IMR-90 (cell line): ENCODE measurements around the gene ZCWPW1. TPM values are rescaled to one million over a fixed set of nuclear protein-coding genes. Genes with fewer than 3 reads are reported as not detected.

Experiments used
- ATAC-seq: fragments of 200-7000 bp; cut with Tn5 transposase; 2 replicates; pipeline ENCODE4 v1.9.1; 2020; ENCODE audit warnings: low read depth, mild to moderate bottlenecking, moderate library complexity
- BruUV-seq: library from RNA; stranded (reverse); fragments of 400-500 nt; replicated peaks from 2 replicates; lab custom pipeline; 2021; lab: Mats Ljungman, UMichigan
- CTCF ChIA-PET: fragments of 300-600 bp; formaldehyde crosslinking; extraction: SDS; loops from one replicate; lab custom pipeline; 2021; ENCODE audit warnings: antibody characterized with exemption; lab: Yijun Ruan, JAX
- POLR2A ChIA-PET: fragments of 300-600 bp; sonication (Branson Sonifier 250); formaldehyde crosslinking; loops from one replicate; lab custom pipeline; 2022; ENCODE audit warnings: antibody characterized with exemption; ENCODE audit not compliant: unreplicated experiment; lab: Charles Lee
- DNase-seq: peaks from one replicate; pipeline ENCODE4 v3.0.0; 2013
- H2AFZ ChIP-seq: replicated peaks from 2 replicates; pipeline ENCODE3; 2013; ENCODE audit warnings: low read length, mild to moderate bottlenecking; ENCODE audit not compliant: poor library complexity
- H2AK5ac ChIP-seq: 2 replicates; pipeline ENCODE4 v1.6.1; 2013; ENCODE audit warnings: low read depth, low read length, inconsistent platforms
- H2AK9ac ChIP-seq: replicated peaks from 2 replicates; pipeline ENCODE3; 2013; ENCODE audit warnings: mild to moderate bottlenecking, low read depth, low read length, moderate library complexity; ENCODE audit not compliant: poor library complexity
- H2BK120ac ChIP-seq: 2 replicates; pipeline ENCODE4 v1.6.1; 2013; ENCODE audit warnings: low read depth, low read length, inconsistent platforms
- H2BK15ac ChIP-seq: 3 replicates; pipeline ENCODE4 v1.6.1; 2013; ENCODE audit warnings: low read depth, low read length, inconsistent platforms
- H2BK20ac ChIP-seq: 2 replicates; pipeline ENCODE4 v1.6.1; 2013; ENCODE audit warnings: low read depth, mild to moderate bottlenecking, inconsistent platforms, low read length, moderate library complexity
- H2BK5ac ChIP-seq: 2 replicates; pipeline ENCODE4 v1.6.1; 2013; ENCODE audit warnings: mild to moderate bottlenecking, low read depth, low read length, inconsistent platforms; ENCODE audit not compliant: poor library complexity, severe bottlenecking
- H3K14ac ChIP-seq: replicated peaks from 2 replicates; pipeline ENCODE4 v1.6.1; 2013; ENCODE audit warnings: low read depth, low read length, inconsistent platforms
- H3K18ac ChIP-seq: 2 replicates; pipeline ENCODE4 v1.6.1; 2013; ENCODE audit warnings: low read depth, low read length, control low read depth
- H3K23ac ChIP-seq: 2 replicates; pipeline ENCODE4 v1.6.1; 2013; ENCODE audit warnings: low read depth, low read length, inconsistent platforms
- H3K27ac ChIP-seq: 2 replicates; pipeline ENCODE4 v1.5.1; 2013; ENCODE audit warnings: mild to moderate bottlenecking, control low read depth, low read length; ENCODE audit not compliant: insufficient read depth
- H3K27me3 ChIP-seq: 2 replicates; pipeline ENCODE4 v1.6.1; 2013; ENCODE audit warnings: low read length; ENCODE audit not compliant: control insufficient read depth, insufficient read depth
- H3K36me3 ChIP-seq: 2 replicates; pipeline ENCODE4 v1.6.1; 2013; ENCODE audit warnings: low read length, mixed read lengths; ENCODE audit not compliant: control insufficient read depth, insufficient read depth
- H3K4ac ChIP-seq: 2 replicates; pipeline ENCODE4 v1.6.1; 2013; ENCODE audit warnings: low read depth, low read length, inconsistent platforms
- H3K4me1 ChIP-seq: 2 replicates; pipeline ENCODE4 v1.6.1; 2013; ENCODE audit warnings: low read length, mixed read lengths; ENCODE audit not compliant: control insufficient read depth, insufficient read depth
- H3K4me2 ChIP-seq: 2 replicates; pipeline ENCODE4 v1.6.1; 2013; ENCODE audit warnings: low read depth, mild to moderate bottlenecking, control low read depth, low read length, moderate library complexity
- H3K4me3 ChIP-seq: 2 replicates; pipeline ENCODE4 v1.5.1; 2013; ENCODE audit warnings: low read depth, mild to moderate bottlenecking, control low read depth, low read length, moderate library complexity; ENCODE audit not compliant: insufficient read depth
- H3K56ac ChIP-seq: 2 replicates; pipeline ENCODE4 v1.6.1; 2013; ENCODE audit warnings: low read length, inconsistent platforms; ENCODE audit not compliant: insufficient read depth; ENCODE audit errors: extremely low read depth
- H3K79me1 ChIP-seq, 2 experiments: 2 replicates each; pipeline ENCODE4 v1.6.1; 2013; ENCODE audit warnings: low read length in 2 of 2, inconsistent platforms in 1 of 2, low read depth in 1 of 2
- H3K9ac ChIP-seq: 2 replicates; pipeline ENCODE4 v1.6.1; 2013; ENCODE audit warnings: low read depth, low read length, control low read depth
- H3K9me1 ChIP-seq: 2 replicates; pipeline ENCODE4 v1.6.1; 2013; ENCODE audit warnings: low read length, inconsistent platforms; ENCODE audit not compliant: insufficient read depth
- H3K9me3 ChIP-seq: 2 replicates; pipeline ENCODE4 v1.6.1; 2013; ENCODE audit warnings: low read length; ENCODE audit not compliant: control insufficient read depth, insufficient read depth
- H4K20me1 ChIP-seq: 2 replicates; pipeline ENCODE4 v1.6.1; 2013; ENCODE audit warnings: low read length, inconsistent platforms; ENCODE audit not compliant: insufficient read depth
- H4K5ac ChIP-seq: 2 replicates; pipeline ENCODE4 v1.6.1; 2013; ENCODE audit warnings: mild to moderate bottlenecking, low read depth, low read length, control low read depth
- H4K8ac ChIP-seq, 2 experiments: 2 replicates each; pipeline ENCODE4 v1.6.1; 2013; ENCODE audit warnings: low read depth in 2 of 2, low read length in 2 of 2, control low read depth in 1 of 2, inconsistent platforms in 1 of 2
- H4K91ac ChIP-seq: 2 replicates; pipeline ENCODE4 v1.6.1; 2013; ENCODE audit warnings: low read depth, low read length, inconsistent platforms; ENCODE audit not compliant: insufficient read depth
- CEBPB ChIP-seq: IDR thresholded peaks from 2 replicates; pipeline ENCODE4 v1.6.1; 2012; ENCODE audit warnings: low read depth, low read length, improper control_type of control experiment
- CHD1 ChIP-seq: IDR thresholded peaks from 2 replicates; pipeline ENCODE4 v1.6.1; 2012; ENCODE audit warnings: low read depth, low read length, improper control_type of control experiment
- CTCF ChIP-seq: conservative IDR thresholded peaks from 2 replicates; pipeline ENCODE4 v1.5.1; 2012; ENCODE audit warnings: mild to moderate bottlenecking, low read depth, low read length, improper control_type of control experiment
- MAZ ChIP-seq: IDR thresholded peaks from 2 replicates; pipeline ENCODE4 v1.6.1; 2012; ENCODE audit warnings: low read depth, mild to moderate bottlenecking, low read length, improper control_type of control experiment, moderate library complexity, borderline replicate concordance
- SMC3 ChIP-seq: fragments of 150-350 bp; IDR thresholded peaks from 2 replicates; pipeline ENCODE4 v1.6.1; 2016; ENCODE audit warnings: low read depth, mild to moderate bottlenecking, antibody characterized with exemption, low read length, moderate library complexity
- WGBS, 2 experiments: methylation state at CpG; one replicate each; pipeline versions ENCODE4 v1.1.5 to v1.1.7; 2013; ENCODE audit warnings: missing lambda C conversion rate in 2 of 2; ENCODE audit not compliant: insufficient read length in 1 of 2; ENCODE audit errors: extremely low coverage in 2 of 2; 5-methylcytosine and 5-hydroxymethylcytosine counted together
- dilution Hi-C: fragments of 300-500 bp; cut with HindIII; formaldehyde crosslinking; loops from one replicate; pipeline ENCODE4 v1.14.3; 2018; ENCODE audit warnings: low sequenced_read_pairs; ENCODE audit not compliant: unreplicated experiment
- in situ Hi-C: fragments of 300-500 bp; cut with MboI; formaldehyde crosslinking; loops from 3 replicates; pipeline ENCODE4 v1.14.3; 2019; ENCODE audit warnings: low sequenced_read_pairs, inconsistent platforms, mixed read lengths
- intact Hi-C: fragments of 100-400 bp; cut with micrococcal nuclease; formaldehyde crosslinking; loops from 2 replicates; pipeline ENCODE4 v1.10.0; 2022
- polyA plus RNA-seq, 3 experiments: library from polyadenylated mRNA; depleted of rRNA; stranded (reverse); fragments of >200 nt; gene quantifications; 2 replicates each; pipeline ENCODE4 v1.2.3, GENCODE V29; 2012; ENCODE audit warnings: low replicate concordance in 1 of 3
- total RNA-seq: library from RNA; depleted of rRNA; stranded (reverse); fragments of >200 nt; gene quantifications from 2 replicates; pipeline ENCODE4 v1.2.3, GENCODE V29; 2012
- TF ChIP-seq, protein P1 (sequence below): fragments of 150-350 bp; IDR thresholded peaks from 2 replicates; pipeline ENCODE4 v1.6.1; 2017; ENCODE audit warnings: mild to moderate bottlenecking, antibody characterized with exemption, low read length, low read depth

The ZCWPW1 gene
- total and polyA plus RNA-seq, 2 of the 4 experiments (the other 2 are of a cell fraction), result 0.72 to 1.3 TPM

- Histone ChIP-seq H3K27ac (no peak overlapping the region), H3K79me1 (peaks cover 2 to 21% of the 10 kb centered on the region in 2 experiments; a peak in 1 of 4 replicates), H2AK5ac (peak overlapping the region; percentile 80; the same call in 1 of the 2 replicates), H3K4me2 (no peak overlapping the region), H3K4me3 (no peak overlapping the region), H2AK9ac (no peak overlapping the region), H4K20me1 (peaks cover 7% of the 10 kb centered on the region), H3K9ac (no peak overlapping the region), H3K18ac (no peak overlapping the region), H2AFZ (no peak overlapping the region), H3K4ac (0 out of 2 replicates have a peak overlapping the region, but pooled peaks have one; percentile 3), H4K8ac (peak overlapping the region in 1 of 2 experiments; percentile 57; a peak in 1 of 4 replicates), H3K36me3 (peaks cover 23% of the 10 kb centered on the region; the same call in 1 of the 2 replicates), H3K23ac (no peak overlapping the region), H2BK5ac (no peak overlapping the region), H3K4me1 (peaks cover 12% of the 10 kb centered on the region), H4K91ac (no peak overlapping the region), H4K5ac (no peak overlapping the region), H3K9me1 (peaks cover 9% of the 10 kb centered on the region), H3K27me3 (no peaks in the 10 kb centered on the region), H2BK20ac (no peak overlapping the region), H2BK15ac (no peak overlapping the region), H3K56ac (no peak overlapping the region), H3K9me3 (no peaks in the 10 kb centered on the region), H3K14ac (no peak overlapping the region), H2BK120ac (no peak overlapping the region)
- in situ Hi-C loops (loop anchor here (10.0 to 25.0 kb wide), 2 partner anchors 230 to 397 kb away; partner anchors contain the start of genes GIGYF1, SLC12A9 and TRIP6), dilution Hi-C loops (no loop called here), intact Hi-C loops (loop anchor here (1.0 kb wide), 1 partner anchor 94 kb away; no protein-coding TSS in a partner anchor)
- CTCF ChIA-PET, result interaction anchor here (0.8 to 1.5 kb wide), 7 partner anchors 9 to 99 kb away, joined by 3 to 8 read pairs (median 4); partner anchors contain the start of gene ZCWPW1
- peak; percentile 30 for DNase-seq
- WGBS, 2 experiments, result 93% methylated on average over 2 of the region's 8 CpGs; no CpG with 5 or more reads in 1 of the 2 experiments
- POLR2A ChIA-PET, result no interaction called here
- ATAC-seq, result no peak
- TF ChIP-seq, protein P1, sequence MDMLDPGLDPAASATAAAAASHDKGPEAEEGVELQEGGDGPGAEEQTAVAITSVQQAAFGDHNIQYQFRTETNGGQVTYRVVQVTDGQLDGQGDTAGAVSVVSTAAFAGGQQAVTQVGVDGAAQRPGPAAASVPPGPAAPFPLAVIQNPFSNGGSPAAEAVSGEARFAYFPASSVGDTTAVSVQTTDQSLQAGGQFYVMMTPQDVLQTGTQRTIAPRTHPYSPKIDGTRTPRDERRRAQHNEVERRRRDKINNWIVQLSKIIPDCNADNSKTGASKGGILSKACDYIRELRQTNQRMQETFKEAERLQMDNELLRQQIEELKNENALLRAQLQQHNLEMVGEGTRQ, result no peak
- TF ChIP-seq SMC3 (no peak), MAZ (no peak), CEBPB (no peak), CTCF (no peak), CHD1 (no peak)
- BruUV-seq, result no TSS peak
Observed at GRCh38 chr7:100465299-100465698, 36.8 kb upstream of the ZCWPW1 start.
